ENCODE results near the gene MCOLN1.
"Not testable (repeated sequence)": the region's sequence is repeated elsewhere in the genome, so short reads cannot be mapped to it uniquely, and the experiment has no call there.

Gene MCOLN1

GRCh38 chr19:7522923-7523667 is 671 bp downstream of the MCOLN1 start:
- in situ Hi-C loops (cut with MboI; ENCODE audit: low sequenced_read_pairs), result no loop called here

- in situ Hi-C loops (cut with MboI; ENCODE audit: low sequenced_read_pairs), result no loop called here
Measured at GRCh38 chr19:7524523-7524922, 2.1 kb downstream of the MCOLN1 start.

GRCh38 chr19:7524992-7525739 is 2.7 kb downstream of the MCOLN1 start:
- in situ Hi-C loops (cut with MboI; ENCODE audit: low sequenced_read_pairs), result no loop called here

- in situ Hi-C loops (cut with MboI; ENCODE audit: low sequenced_read_pairs), result no loop called here
Measured at GRCh38 chr19:7526059-7526929, 3.9 kb downstream of the MCOLN1 start.

GRCh38 chr19:7527516-7528191 is 5.2 kb downstream of the MCOLN1 start:
- in situ Hi-C loops (cut with MboI; ENCODE audit: low sequenced_read_pairs), result no loop called here

GRCh38 chr19:7528192-7528519 is 5.7 kb downstream of the MCOLN1 start:
- in situ Hi-C loops (cut with MboI; ENCODE audit: low sequenced_read_pairs), result no loop called here

- in situ Hi-C loops (cut with MboI; ENCODE audit: low sequenced_read_pairs), result no loop called here
Measured at GRCh38 chr19:7528522-7529245, 6.3 kb downstream of the MCOLN1 start.

GRCh38 chr19:7529246-7529600 is 6.8 kb downstream of the MCOLN1 start:
- in situ Hi-C loops (cut with MboI; ENCODE audit: low sequenced_read_pairs), result no loop called here

- in situ Hi-C loops (cut with MboI; ENCODE audit: low sequenced_read_pairs), result no loop called here
Measured at GRCh38 chr19:7529610-7530490, 7.4 kb downstream of the MCOLN1 start.

GRCh38 chr19:7533281-7533885 is 11.0 kb downstream of the MCOLN1 start:
- in situ Hi-C loops (cut with MboI; ENCODE audit: low sequenced_read_pairs), result no loop called here

GRCh38 chr19:7533925-7534480 is 11.6 kb downstream of the MCOLN1 start:
- in situ Hi-C loops (cut with MboI; ENCODE audit: low sequenced_read_pairs), result no loop called here

- in situ Hi-C loops (cut with MboI; ENCODE audit: low sequenced_read_pairs), result no loop called here
Measured at GRCh38 chr19:7534531-7535046, 12.2 kb downstream of the MCOLN1 start.

- in situ Hi-C loops (cut with MboI; ENCODE audit: low sequenced_read_pairs), result no loop called here
Measured at GRCh38 chr19:7535047-7535997, 12.9 kb downstream of the MCOLN1 start, which contains the start of gene PNPLA6. PNPLA6 (plus strand) TSS chr19:7535717; CDS start chr19:7535789, 72 bp downstream.

- in situ Hi-C loops (cut with MboI; ENCODE audit: low sequenced_read_pairs), result no loop called here
Measured at GRCh38 chr19:7535998-7536695, 13.7 kb downstream of the MCOLN1 start.

- in situ Hi-C loops (cut with MboI; ENCODE audit: low sequenced_read_pairs), result not testable (repeated sequence)
Measured at GRCh38 chr19:7538990-7539389, 16.6 kb downstream of the MCOLN1 start.

GRCh38 chr19:7539827-7540425 is 17.5 kb downstream of the MCOLN1 start:
- in situ Hi-C loops (cut with MboI; ENCODE audit: low sequenced_read_pairs), result no loop called here

Measured in HL-60/S4 treated with phorbol 12-myristate 13-acetate at 8.2 ng/mL for 4 days and 3 days (cell line).